CD4-positive, alpha-beta T cell treated with Interferon gamma for 1 hour (primary cell): ENCODE data around the gene MTMR12.

Experiments
- DNase-seq: peaks from one replicate; pipeline ENCODE4 v3.0.0-alpha.2; 2020

Gene MTMR12

GRCh38 chr5:32274548-32275395 lies 38.0 kb downstream of the MTMR12 start:
- no peak for DNase-seq

DNA sequence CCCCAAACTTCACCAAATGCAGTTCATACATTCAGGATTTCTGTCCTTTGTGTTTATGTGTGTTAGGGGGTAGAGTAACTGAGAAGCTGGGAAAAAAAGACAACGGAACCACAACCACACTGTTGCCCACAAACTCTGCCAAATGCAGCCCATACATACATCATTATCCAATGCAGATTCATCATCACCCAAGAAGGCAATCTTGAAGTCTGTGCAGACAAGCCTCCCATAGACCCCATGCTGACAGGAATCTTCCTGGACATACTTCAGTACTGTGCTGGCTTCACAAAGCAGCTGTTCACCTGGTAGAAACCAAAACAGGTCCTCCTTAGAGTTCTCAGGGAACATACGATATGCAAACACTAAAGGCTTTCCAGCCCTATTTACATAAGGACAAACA lies 38.9 kb downstream of the MTMR12 start:
- no peak for DNase-seq

DNA sequence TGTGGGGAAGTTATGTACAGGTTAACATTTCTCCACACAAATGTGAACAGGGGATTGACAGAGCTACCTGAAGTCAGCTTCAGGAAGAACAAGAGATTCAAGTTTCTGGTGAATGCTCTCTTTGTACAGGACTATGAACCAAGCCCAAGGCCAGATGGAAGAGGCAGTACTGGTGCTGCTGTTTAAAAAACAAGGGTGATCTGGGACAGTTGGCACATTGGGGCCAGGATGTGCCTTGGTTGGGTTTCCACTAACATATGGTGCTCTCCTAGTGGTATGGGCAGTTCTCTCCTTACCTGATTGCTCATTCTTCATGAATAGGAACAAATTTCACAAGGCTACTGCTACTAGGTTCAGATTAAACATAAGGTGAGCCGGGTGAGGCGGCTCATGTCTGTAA lies 40.0 kb downstream of the MTMR12 start:
- DNase-seq: no peak

DNA sequence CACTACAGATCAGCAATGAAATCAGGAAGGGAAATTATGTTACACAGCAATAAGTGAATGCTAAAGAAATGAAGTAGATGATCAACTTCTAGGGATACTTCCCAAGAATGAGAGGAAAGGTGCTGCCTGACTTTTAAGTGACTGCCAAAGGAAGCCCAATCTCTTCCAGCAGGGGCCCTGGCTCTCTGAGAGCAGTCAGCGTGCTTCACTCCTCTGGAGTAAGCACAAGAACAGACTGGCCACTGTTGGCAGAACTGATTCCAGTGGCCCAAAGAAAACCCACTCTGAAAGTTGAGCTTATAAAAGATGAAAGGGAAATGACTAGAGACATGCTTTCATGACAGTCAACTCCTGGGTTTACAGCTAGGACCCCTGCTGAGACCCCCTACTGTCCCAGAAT lies 41.8 kb downstream of the MTMR12 start:
- no peak for DNase-seq

- DNase-seq: no peak
Observed at GRCh38 chr5:32270178-32270577, 42.6 kb downstream of the MTMR12 start.

DNA sequence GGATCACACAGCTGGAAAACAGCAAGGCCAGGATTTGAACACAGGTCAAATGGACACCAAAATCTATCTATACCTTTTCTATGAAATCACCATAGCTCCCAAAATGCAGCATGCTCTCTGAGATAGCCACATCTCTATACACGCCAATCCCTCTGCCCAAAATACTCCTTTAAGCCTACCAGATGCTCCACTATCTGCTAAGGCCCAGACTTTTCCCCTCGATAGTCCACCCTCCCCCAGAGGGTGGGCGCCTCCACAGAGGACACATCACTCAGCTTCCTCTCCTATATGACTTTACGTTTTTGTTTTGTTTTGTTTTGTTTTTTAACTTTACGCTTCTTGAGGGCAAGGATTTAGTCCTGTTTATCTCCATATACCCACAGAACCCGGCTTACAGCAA lies 46.8 kb downstream of the MTMR12 start:
- no peak for DNase-seq

DNA sequence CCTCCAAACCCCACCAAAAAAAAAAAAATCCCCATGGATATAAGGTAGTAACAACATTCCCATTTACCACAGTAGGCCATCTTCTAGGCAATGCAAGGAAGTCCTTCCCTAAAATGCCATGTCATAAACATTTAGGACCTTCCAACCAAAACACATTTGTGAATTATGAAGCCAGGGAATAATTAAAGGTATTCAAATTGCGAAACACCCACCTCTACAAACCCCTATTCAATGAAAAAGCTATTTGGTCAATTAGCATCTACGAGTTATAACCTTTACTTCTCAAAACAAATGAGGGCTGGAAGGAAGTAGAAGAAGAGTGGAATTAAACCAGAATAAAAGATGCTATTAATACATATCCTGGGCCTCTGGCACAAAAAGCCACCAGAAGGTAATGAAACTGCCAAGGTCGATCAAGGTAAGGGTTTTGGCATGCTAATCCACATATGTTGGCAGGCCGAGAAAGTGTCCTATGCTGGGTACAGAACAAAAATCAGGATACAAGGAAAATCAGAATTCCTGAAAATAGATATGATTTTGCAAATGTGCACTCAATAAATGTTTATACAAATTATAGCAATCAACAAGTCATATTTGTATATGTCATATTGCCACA lies 47.7 kb downstream of the MTMR12 start:
- no peak for DNase-seq

GRCh38 chr5:32263684-32264083 lies 49.1 kb downstream of the MTMR12 start:
- DNase-seq: no peak

- DNase-seq: no peak
Observed at GRCh38 chr5:32261198-32261597, 51.5 kb downstream of the MTMR12 start.

DNA sequence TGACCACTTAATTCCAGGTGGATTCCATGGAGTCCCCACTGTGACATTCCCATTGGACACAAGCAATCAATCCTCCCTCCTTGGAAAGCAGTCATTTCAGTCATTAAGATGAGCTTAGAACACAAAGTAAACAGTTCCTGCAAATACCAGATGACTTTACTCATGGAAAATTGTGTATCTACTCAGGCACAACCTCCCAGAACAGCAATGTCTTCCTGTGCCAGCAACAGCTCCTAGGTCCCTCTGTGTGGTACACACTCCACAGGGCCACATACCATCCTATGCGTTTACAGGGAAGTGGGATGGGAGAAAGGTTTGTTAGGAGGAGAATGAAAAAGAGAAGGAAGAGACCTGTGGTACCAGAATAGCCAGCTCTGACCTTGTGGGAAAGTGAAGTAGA lies 53.7 kb downstream of the MTMR12 start:
- no peak for DNase-seq

DNA sequence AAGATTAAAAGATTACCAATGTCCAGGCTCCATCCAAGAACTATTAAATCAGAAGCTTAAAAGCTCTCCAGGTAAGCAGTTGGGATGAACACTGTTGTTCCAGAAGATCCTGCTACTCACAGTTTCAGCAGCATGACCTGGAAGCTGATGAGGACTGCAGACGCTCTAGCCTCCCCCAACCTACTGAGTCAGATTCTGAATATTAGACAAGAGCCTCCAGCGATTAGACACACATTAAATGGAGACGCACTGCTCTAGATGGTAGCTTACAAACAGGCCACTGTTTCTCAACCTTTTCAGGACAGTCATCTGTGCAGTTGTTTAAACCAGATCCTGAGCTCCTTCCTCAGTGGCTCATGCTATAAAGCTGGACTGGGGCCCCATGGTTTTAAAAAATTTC lies 54.3 kb downstream of the MTMR12 start:
- no peak for DNase-seq

- no peak for DNase-seq
Observed at GRCh38 chr5:32255540-32255900, 57.2 kb downstream of the MTMR12 start.

DNA sequence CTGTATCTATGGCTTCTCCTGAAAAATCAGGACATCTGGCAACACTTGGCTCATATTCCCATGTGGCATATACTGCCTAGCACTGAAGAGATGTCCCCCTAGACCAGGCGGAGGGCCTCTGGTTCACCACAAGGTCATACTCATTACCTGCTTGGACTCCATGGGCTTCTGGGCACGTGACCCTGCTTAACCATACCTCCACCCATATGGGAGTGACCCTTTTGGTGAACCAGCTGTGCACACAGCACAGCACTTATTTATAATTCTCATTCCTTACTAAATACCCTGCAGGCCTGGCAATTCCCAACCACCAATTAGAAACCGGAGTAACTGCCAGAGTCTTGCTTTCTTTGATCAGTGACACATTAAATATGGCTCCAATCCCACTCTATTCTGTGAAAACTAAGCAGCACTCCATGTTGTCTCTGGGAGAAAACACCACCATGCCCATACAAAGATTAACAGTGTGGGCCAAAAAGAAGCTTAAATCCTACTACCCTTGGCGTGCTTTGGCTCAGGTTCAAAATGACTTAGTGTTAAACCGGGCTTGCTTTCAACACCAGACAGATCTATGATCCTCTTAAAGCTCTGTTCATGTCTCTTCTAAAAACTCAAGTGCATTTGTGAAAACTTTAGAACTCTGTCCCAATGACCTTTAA lies 57.7 kb downstream of the MTMR12 start:
- DNase-seq: no peak

GRCh38 chr5:32251871-32252458 lies 60.8 kb downstream of the MTMR12 start:
- no peak for DNase-seq

DNA sequence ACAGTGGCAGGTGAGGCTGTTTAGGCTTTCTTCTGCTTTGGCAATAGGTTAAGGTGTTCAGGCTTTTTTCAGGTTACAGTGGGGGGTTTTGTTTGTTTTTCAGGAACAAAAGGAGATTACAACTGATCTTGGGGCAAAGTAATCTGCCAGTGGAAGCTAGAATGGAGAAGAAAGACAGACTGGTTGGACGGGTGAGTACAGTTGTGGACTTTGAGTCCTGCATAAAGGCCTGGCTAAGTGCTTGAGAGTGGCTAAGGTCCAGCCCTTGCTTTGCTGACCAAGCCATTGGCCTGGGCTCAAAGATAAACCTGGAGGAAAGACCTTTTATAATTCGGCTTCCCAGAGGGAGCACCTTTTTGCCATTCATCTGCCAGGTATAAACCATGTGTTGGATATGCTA lies 63.1 kb downstream of the MTMR12 start:
- DNase-seq: no peak

GRCh38 chr5:32245742-32246141 lies 67.0 kb downstream of the MTMR12 start:
- DNase-seq: no peak

DNA sequence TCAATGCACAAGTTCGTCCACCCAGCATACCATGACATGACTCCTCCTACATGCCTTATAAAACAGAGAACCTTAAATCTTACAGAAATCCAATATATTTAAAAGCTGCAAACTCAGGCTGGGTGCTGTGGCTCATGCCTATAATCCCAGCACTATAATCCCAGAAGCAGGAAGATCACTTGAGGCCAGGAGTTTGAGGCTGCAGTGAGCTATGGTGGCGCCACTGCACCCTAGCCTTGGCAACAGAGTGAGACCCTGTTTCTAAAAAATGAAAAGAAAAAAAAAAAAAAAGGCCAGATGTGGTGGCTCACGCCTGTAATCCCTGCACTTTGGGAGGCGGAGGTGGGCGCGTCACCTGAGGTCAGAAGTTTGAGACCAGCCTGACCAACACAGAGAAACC lies 68.7 kb downstream of the MTMR12 start:
- no peak for DNase-seq

GRCh38 chr5:32241034-32241783 lies 71.5 kb downstream of the MTMR12 start:
- peak; percentile 31 for DNase-seq

DNA sequence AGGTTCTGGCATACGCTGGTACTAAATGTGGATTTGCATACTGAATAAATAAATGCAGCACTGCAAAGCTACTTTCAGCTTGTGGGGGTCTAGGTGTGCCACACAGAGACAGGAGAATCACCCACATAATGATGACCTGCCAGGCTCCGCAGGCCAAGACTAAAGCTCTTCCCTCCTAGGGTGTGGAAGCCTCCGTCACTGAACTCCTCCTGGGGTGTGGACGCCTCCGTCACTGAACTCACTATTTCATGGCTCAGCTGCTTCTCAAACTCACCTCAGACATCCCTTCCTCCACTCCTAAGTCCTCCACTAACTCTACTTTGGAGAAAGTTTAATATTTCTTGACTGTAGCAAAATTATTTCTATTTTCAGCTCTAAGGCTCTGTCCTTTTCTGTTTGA lies 73.4 kb downstream of the MTMR12 start:
- DNase-seq: no peak

GRCh38 chr5:32233696-32234447 lies 78.9 kb downstream of the MTMR12 start:
- DNase-seq: peak; percentile 4

DNA sequence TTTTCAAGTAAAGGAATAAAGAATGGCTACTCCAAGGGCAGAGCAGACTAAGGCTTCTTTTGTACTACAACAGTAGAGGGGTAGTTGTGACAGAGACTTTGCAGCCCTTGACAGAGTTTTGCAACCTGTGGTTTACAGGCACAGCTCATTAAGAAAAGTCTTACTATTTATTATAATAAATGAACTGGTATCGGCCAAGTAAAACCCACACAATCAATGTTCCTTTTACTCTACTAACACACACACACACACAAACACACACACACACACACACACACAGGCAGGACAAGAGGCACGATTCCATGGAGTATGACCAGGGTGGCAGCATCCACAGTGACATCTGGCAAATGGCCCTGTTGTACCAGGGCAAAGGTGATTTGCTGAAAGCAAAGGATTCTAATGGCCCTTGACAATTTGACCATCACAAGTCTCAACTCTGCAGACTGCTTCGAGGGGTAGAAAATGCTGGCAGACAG lies 79.5 kb downstream of the MTMR12 start:
- no peak for DNase-seq
